Measurements from ENCODE around the gene MYO9B. TPM values are rescaled to one million over a fixed set of nuclear protein-coding genes. Genes with fewer than 3 reads are reported as not detected.
A peak's percentile ranks its signal among the peaks of the same experiment; 100 is the strongest.

Gene MYO9B
- total RNA-seq, 1 experiment from 2014 or later = 94.3 TPM

GRCh38 chr19:17232258-17232657 is 156.7 kb downstream of the MYO9B start:
- TF ChIP-seq FOXP1 (CRISPR knock-in tag; IDR thresholded peaks at IDR 0.05; ENCODE audit: borderline replicate concordance) (peak; percentile 43; the same call in 1 of the 2 replicates), ZBTB43 (CRISPR knock-in tag; IDR thresholded peaks at IDR 0.05) (0 out of 2 replicates have a peak, but pooled peaks have one; percentile 30), CDX4 (CRISPR knock-in tag; IDR thresholded peaks at IDR 0.05; ENCODE audit: borderline replicate concordance) (no peak)
- H3K27ac Mint-ChIP-seq = 0 out of 2 replicates have a peak overlapping the region, but pooled peaks have one; percentile 74
- no peak overlapping the region for H3K4me3 Mint-ChIP-seq
- peaks cover 30% of the 10 kb centered on the region for H3K36me3 Mint-ChIP-seq
- H3K27me3 Mint-ChIP-seq (ENCODE audit: low read depth) = no peaks in the 10 kb centered on the region
- peaks cover 30% of the 10 kb centered on the region for H3K4me1 Mint-ChIP-seq
- DNase-seq (ENCODE audit: low spot score) (no peak), ATAC-seq (no peak)
- CTCF ChIA-PET = no interaction called here
- H3K9me3 Mint-ChIP-seq = no peaks in the 10 kb centered on the region
- POLR2A ChIA-PET = no interaction called here

GRCh38 chr19:17234911-17235299 is 159.3 kb downstream of the MYO9B start:
- H3K4me1 Mint-ChIP-seq = peaks cover 27% of the 10 kb centered on the region
- H3K9me3 Mint-ChIP-seq = no peaks in the 10 kb centered on the region
- peak; percentile 82 for DNase-seq (ENCODE audit: low spot score)
- peaks cover 40% of the 10 kb centered on the region for H3K36me3 Mint-ChIP-seq
- TF ChIP-seq E2F4 (CRISPR knock-in tag; IDR thresholded peaks at IDR 0.05; ENCODE audit: borderline replicate concordance, low read depth) (0 out of 2 replicates have a peak, but pooled peaks have one; percentile 11), USF1 (CRISPR knock-in tag; IDR thresholded peaks at IDR 0.05) (no peak), ZNF281 (CRISPR knock-in tag; IDR thresholded peaks at IDR 0.05) (0 out of 2 replicates have a peak, but pooled peaks have one; percentile 58), TP53 (CRISPR knock-in tag; IDR thresholded peaks at IDR 0.05) (no peak), GRHL2 (CRISPR knock-in tag; IDR thresholded peaks at IDR 0.05; ENCODE audit: insufficient replicate concordance, severe bottlenecking) (no peak), ZNF416 (CRISPR knock-in tag; IDR thresholded peaks at IDR 0.05) (no peak), SMAD4 (CRISPR knock-in tag; IDR thresholded peaks at IDR 0.05) (no peak), ZBTB21 (CRISPR knock-in tag; IDR thresholded peaks at IDR 0.05; ENCODE audit: borderline replicate concordance) (no peak), ZNF423 (CRISPR knock-in tag; IDR thresholded peaks at IDR 0.05) (peak; percentile 50; the same call in 1 of the 2 replicates), ATF1 (CRISPR knock-in tag; IDR thresholded peaks at IDR 0.05) (no peak), FOXP1 (CRISPR knock-in tag; IDR thresholded peaks at IDR 0.05; ENCODE audit: borderline replicate concordance) (no peak), IRF2 (CRISPR knock-in tag; IDR thresholded peaks at IDR 0.05; ENCODE audit: borderline replicate concordance, low read depth) (no peak)
- peak overlapping the region; percentile 80 for H3K4me3 Mint-ChIP-seq
- H3K27ac Mint-ChIP-seq = no peak overlapping the region
- ATAC-seq = peak; percentile 75
- H3K27me3 Mint-ChIP-seq (ENCODE audit: low read depth) = no peaks in the 10 kb centered on the region
- ChIA-PET POLR2A (interaction anchor here (0.6 to 2.8 kb wide), 10 partner anchors 8 to 159 kb away, joined by 3 to 11 read pairs (median 6); partner anchors contain the start of genes BABAM1, OCEL1 and USE1), CTCF (interaction anchor here (1.0 to 3.2 kb wide), 9 partner anchors 9 to 190 kb away, joined by 3 to 12 read pairs (median 7); partner anchors contain the start of genes MRPL34, OCEL1 and USE1)
